Nephron (organoid): Measurements from ENCODE around the gene PTDSS2.

Experiments used
- H3K27ac Mint-ChIP-seq, 3 experiments: 2 replicates each; pipeline ENCODE4 v1.8.0; 2020; ENCODE audit warnings: mixed read lengths in 3 of 3, mild to moderate bottlenecking in 2 of 3, moderate library complexity in 1 of 3
- H3K27me3 Mint-ChIP-seq: 2 replicates; pipeline ENCODE4 v1.8.0; 2021; ENCODE audit warnings: low read depth, mild to moderate bottlenecking, moderate library complexity, mixed read lengths
- H3K36me3 Mint-ChIP-seq: 2 replicates; pipeline ENCODE4 v1.8.0; 2020; ENCODE audit warnings: low read depth, mixed read lengths
- H3K4me1 Mint-ChIP-seq: 2 replicates; pipeline ENCODE4 v1.8.0; 2020; ENCODE audit warnings: mixed read lengths
- H3K4me3 Mint-ChIP-seq, 3 experiments: 2 replicates each; pipeline ENCODE4 v1.8.0; 2020; ENCODE audit warnings: mild to moderate bottlenecking in 3 of 3, mixed read lengths in 3 of 3, moderate library complexity in 2 of 3
- H3K9me3 Mint-ChIP-seq: 2 replicates; pipeline ENCODE4 v1.8.0; 2020; ENCODE audit warnings: mixed read lengths
- TF ChIP-seq, protein P1 (sequence below), 3 experiments: fragments of 200-600 bp; sonication (generic); IDR thresholded peaks; one replicate each; pipeline ENCODE4 v1.5.0; 2021; ENCODE audit warnings: antibody characterized with exemption in 3 of 3; ENCODE audit not compliant: unreplicated experiment in 3 of 3

PTDSS2 gene

DNA sequence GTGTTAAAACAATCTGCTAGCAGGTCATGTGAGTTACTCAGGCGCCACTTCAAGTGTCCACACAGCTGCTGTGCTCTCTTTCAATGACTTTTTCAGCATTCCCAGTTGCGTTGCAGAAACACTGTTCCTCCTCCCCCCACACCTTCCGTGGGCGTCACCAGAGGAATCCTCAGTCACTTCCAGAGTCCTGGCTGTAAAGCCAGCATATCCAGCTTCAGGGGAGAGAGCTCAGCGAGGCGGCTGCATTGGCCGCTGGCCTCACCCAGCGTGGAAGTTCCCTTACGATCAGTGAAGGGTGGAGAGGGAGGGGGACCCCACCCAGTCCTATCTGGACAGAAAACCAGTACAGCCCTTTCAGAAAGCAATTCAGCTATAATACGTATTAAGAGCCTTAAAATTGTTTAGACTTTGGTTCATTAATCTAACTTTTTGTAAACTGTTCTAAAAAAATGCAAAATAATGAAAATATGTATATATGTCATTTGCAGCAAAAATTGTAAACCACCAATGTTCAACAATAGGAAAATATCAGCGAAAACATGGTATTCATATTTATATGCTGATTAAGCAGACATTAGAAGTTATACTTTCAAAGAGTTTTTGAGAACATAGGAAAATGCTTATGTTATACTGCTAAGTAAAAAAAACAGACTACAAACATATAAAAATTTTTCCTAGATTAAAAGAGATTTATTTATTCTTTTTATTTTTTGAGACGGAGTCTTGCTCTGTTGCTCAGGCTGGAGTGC, 5.5 kb upstream of the PTDSS2 start:
- Mint-ChIP-seq H3K4me3 (peak overlapping the region; percentile 34 to 67 (median 58)), H3K36me3 (no peaks in the 10 kb centered on the region), H3K27ac (peak overlapping the region; percentile 82 to 92 (median 87)), H3K27me3 (peaks cover 11% of the 10 kb centered on the region), H3K4me1 (peaks cover 36% of the 10 kb centered on the region), H3K9me3 (no peaks in the 10 kb centered on the region)
- TF ChIP-seq, protein P1, sequence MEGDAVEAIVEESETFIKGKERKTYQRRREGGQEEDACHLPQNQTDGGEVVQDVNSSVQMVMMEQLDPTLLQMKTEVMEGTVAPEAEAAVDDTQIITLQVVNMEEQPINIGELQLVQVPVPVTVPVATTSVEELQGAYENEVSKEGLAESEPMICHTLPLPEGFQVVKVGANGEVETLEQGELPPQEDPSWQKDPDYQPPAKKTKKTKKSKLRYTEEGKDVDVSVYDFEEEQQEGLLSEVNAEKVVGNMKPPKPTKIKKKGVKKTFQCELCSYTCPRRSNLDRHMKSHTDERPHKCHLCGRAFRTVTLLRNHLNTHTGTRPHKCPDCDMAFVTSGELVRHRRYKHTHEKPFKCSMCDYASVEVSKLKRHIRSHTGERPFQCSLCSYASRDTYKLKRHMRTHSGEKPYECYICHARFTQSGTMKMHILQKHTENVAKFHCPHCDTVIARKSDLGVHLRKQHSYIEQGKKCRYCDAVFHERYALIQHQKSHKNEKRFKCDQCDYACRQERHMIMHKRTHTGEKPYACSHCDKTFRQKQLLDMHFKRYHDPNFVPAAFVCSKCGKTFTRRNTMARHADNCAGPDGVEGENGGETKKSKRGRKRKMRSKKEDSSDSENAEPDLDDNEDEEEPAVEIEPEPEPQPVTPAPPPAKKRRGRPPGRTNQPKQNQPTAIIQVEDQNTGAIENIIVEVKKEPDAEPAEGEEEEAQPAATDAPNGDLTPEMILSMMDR (IDR thresholded peaks at IDR 0.05; ENCODE audit: unreplicated experiment in 3 of 3), result no peak

DNA sequence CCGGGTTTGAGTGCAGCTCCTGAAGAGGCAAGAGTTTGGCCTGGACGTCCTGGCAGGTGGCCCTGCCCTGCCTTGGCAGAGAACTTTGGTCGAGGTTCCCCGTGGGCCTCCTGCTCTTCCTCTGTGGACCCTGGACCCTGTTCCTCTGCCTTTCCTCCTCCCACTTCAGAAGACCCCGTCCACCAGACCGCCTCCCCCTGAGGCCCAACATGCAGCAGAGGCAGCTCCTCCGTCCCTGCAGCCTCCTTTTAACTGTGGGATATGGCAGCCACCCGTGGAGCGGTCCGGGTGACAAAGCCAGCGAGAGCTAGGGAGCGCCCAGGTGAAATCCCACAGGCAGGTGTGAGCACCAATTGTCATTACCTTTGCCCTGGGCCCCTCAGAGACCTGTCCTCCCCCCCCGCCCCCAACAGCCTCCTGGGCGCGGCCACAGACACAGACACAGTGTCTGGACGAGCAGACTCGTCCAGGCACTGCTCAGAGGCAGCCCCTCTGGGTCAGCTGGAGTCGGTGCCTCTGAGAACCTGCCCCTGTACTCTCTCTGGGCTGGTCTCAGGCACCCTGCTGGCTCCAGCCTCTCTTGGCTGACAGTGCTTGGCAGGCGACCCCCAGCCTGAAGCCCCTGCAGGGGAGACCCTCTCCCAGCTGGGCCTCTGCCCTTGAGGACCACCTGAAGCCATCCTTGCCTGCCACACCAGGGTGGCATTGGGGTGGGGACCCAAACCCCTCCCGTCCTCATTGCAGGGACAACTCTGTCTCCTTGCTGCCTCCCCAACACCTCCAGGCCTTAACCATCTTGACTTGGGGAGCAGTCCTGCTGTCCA, 4.1 kb upstream of the PTDSS2 start:
- Mint-ChIP-seq H3K9me3 (no peaks in the 10 kb centered on the region), H3K4me3 (peak overlapping the region; percentile 31 to 63 (median 61)), H3K27me3 (peaks cover 5% of the 10 kb centered on the region), H3K36me3 (no peaks in the 10 kb centered on the region), H3K27ac (peak overlapping the region; percentile 66 to 92 (median 83)), H3K4me1 (peaks cover 40% of the 10 kb centered on the region)
- TF ChIP-seq, protein P1 (IDR thresholded peaks at IDR 0.05; ENCODE audit: unreplicated experiment in 3 of 3), result no peak

DNA sequence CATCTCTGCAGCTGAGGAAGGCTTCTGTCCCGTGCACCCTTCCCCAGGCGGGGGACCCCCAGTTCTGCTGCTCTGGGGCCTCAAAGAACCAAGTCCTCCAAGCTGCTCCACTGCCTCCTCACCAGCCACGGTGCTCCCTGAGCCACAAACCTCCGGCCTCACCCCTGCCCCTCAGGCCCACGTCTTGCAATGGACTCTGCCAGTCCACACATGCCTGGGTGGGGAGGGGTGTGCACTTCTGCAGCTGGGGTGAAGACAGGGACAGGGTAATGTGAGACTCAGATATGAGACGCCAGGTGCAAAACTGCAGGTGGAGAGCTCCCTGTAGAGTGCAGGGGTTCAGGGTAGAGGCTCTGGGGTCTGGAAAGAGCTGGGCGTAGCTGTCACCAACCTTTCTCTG, 3.2 kb upstream of the PTDSS2 start:
- H3K4me3 Mint-ChIP-seq, result peak overlapping the region; percentile 37 to 68 (median 61)
- peaks cover 5% of the 10 kb centered on the region for H3K27me3 Mint-ChIP-seq
- TF ChIP-seq, protein P1 (IDR thresholded peaks at IDR 0.05; ENCODE audit: unreplicated experiment in 3 of 3), result no peak
- peaks cover 47% of the 10 kb centered on the region for H3K4me1 Mint-ChIP-seq
- H3K9me3 Mint-ChIP-seq, result no peaks in the 10 kb centered on the region
- peak overlapping the region; percentile 66 to 92 (median 83) for H3K27ac Mint-ChIP-seq
- H3K36me3 Mint-ChIP-seq, result no peaks in the 10 kb centered on the region

DNA sequence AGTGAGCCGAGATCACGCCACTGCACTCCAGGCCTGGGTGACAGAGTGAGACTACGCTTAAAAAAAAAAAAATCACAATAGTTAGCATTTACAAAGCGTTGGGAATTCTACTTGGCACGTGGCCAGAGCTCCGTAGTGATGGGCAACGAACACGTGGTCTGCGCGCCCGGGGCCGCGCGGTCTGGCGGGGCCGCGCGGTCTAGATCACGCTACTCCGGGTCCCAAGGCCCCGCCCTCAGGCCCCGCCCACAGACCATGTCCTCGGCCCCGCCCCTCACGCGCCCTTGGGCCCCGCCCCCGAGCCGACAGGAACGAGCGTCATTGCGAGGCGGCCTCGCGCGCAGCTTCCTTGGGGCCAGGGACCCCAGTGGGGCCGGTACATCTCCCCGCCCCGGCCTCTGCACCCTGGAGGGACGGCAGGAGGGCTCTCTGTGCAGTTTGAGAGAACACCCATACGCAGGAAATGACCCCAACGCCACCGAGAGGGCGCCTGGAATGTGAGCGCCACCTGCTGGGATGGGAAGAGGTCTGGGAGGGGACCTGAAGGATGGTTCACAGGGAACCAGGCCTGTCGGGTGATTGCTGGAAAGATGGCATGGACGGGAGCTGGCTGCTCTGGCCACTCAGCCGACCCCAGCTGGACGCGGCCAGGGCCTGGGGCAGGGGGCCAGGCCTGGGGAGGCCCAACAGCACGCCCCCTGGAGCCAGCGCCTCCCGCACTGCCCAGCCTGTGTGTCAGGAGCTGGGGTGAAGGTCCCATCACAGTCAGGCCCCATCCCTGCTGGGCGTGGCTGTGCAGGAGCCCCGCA, 2.0 kb upstream of the PTDSS2 start:
- peak overlapping the region; percentile 71 to 97 (median 94) for H3K27ac Mint-ChIP-seq
- peaks cover 5% of the 10 kb centered on the region for H3K27me3 Mint-ChIP-seq
- peaks cover 4% of the 10 kb centered on the region for H3K36me3 Mint-ChIP-seq
- peaks cover 47% of the 10 kb centered on the region for H3K4me1 Mint-ChIP-seq
- H3K9me3 Mint-ChIP-seq, result no peaks in the 10 kb centered on the region
- TF ChIP-seq, protein P1 (IDR thresholded peaks at IDR 0.05; ENCODE audit: unreplicated experiment in 3 of 3), result peak; percentile 78 to 94 (median 79)
- H3K4me3 Mint-ChIP-seq, result peak overlapping the region; percentile 90 to 96 (median 95)

DNA sequence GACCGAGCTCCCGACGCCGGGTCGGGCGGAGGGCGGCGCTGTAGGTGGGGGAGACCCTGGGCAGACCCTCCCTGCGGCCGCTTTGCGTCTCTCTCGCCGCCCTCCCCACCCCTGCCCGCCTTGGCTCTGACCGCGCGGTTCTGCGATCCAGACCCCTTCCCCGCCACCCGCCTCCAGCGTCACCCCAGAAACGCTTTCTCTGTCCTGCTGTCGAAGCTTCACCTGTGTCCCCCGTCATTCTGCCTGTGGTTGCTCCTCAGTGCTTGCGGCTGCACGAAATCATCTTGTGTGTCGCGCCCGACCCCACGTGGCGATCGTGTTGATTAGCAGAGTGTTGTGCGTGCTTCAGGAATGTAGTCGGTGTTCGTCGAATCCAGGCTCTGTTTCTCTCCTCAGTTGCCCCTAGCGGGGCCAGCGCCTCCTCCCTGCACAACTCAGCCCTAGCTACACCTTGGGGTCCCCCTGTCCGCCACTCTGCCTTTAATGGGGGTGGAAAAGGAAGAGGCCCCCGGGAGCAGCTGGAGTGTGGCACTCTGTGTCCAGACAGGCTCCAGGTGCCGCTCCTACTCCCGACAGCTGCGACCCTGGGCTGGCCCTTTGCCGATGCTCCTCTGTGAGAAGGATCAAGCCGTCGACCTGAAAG, 851 bp downstream of the PTDSS2 start:
- Mint-ChIP-seq H3K9me3 (no peaks in the 10 kb centered on the region), H3K27me3 (no peaks in the 10 kb centered on the region), H3K4me1 (peaks cover 33% of the 10 kb centered on the region), H3K36me3 (peaks cover 19% of the 10 kb centered on the region), H3K4me3 (peak overlapping the region; percentile 95 to 98 (median 96)), H3K27ac (peak overlapping the region; percentile 71 to 86 (median 86))
- TF ChIP-seq, protein P1 (IDR thresholded peaks at IDR 0.05; ENCODE audit: unreplicated experiment in 3 of 3), result peak; percentile 6 to 44 (median 14)
